Astrocyte of the hippocampus (primary cell): ENCODE data around the gene OLA1.

Source experiments
- DNase-seq: peaks from one replicate; pipeline ENCODE4 v3.0.0; 2011; ENCODE audit warnings: low read depth, low spot score

The OLA1 gene

DNA sequence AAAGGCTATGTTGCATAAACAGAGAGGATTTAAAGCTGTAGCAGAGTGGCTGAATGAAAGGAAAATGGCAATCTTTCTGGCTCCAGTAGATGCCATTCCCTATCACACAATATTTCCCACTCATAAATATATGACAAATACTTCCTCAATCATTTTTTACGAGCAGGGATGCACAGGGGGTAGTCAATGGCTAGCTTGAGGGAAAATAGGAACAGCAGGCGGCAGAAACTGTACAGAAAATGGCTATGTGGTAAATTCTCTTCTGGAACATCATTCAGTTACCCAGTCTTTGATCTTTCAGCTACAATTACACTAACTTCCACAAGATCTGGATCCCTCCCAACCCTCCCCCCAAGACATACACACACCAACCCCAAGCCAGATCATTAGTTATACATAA, 127.2 kb downstream of the OLA1 start:
- no peak for DNase-seq

DNA sequence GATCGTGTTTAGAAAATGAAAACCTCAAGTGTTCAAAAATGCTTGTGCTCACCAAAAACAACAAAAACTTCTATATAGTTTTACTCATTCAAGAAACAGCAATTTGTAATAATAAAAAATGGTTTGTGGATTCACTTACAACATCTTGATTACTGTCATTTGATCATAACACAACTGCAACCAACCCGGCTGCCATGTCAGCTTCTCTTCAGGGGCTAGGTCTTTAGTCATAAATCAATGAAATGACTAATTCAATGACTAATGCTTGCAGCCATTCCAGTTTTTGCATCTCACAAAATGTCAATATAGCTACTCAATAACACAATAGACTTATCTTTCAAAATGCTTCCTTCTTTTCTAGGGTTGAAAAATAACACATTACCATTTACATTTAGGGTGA, 128.0 kb downstream of the OLA1 start:
- peak; percentile 9 for DNase-seq

DNA sequence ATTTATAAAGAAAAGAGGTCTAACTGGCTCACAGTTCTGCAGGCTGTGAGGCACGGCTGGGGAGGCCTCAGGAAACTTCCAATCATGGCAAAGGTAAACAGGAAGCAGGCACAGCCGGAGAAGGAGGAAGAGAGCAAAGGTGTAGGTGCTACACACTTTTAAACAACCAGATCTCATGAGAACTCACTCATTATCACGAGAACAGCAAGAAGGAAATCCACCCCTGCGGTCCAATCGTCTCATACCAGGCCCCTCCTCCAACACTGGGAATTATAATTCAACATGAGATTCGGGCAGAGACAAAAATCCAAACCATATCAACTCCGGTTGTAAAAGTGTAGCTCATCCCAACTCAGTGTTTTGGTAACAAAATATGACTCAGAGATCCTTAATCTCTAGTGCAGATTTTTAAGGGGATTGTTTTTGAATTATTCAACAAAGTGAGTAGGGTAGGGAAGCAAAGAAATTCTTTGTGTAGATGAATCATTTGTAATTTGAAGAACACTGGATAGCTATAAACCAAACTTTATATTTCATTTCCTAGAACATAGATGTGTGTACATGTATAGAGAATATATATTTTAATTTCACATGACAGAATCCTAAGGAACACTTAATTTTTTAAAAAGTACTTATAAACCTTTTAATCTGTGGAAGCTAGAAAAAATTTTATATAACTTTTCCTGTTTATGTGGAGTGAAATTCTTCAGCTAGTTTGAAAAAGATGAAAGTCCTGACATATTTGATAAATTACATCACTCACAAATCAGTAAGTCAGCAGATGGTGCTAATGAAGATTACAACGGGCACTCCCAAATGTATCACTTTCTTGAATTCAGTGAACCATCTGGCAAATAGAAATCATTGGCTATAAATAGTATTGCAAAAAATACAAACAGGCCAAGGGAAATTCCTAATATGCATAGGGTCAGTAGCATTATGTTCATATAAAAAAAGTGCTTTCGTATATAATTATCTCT, 130.1 kb downstream of the OLA1 start:
- peak; percentile 48 for DNase-seq

DNA sequence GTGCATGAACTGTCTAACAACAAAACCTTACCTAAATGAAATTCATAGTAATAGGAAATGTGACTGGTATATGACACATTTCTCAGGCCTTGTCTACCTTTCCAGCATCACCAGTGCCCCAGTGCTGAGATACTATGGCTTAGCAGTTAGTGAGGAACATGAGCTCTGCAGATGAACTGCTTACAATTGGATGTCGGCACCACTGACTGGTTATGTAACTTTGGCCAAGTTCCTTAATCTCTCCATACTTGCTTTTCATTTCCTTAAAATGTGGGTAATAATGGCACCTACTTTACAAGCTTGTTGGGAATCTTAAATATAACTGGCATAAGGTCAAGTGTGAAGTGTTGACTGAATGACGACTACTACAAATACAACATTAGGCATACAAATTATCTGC, 136.3 kb downstream of the OLA1 start:
- DNase-seq: no peak

DNA sequence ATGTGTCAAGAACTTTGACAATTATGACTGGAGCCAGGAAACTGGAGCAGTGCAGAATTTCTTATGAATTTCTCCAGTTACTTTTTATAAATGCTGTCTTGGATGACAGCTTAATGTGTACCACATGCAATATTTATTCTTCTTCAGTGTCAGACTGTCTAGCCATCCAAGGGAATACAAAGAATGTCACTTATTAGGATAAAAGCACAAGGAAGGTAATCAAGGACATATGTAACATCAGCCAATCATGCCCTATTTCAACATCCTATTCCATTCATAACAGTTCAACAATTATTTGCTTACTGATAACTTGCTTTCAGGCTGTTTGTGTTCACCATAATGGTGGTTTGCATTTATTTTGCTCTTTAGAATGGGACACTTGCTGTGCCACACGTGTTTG, 139.8 kb downstream of the OLA1 start:
- no peak for DNase-seq

DNA sequence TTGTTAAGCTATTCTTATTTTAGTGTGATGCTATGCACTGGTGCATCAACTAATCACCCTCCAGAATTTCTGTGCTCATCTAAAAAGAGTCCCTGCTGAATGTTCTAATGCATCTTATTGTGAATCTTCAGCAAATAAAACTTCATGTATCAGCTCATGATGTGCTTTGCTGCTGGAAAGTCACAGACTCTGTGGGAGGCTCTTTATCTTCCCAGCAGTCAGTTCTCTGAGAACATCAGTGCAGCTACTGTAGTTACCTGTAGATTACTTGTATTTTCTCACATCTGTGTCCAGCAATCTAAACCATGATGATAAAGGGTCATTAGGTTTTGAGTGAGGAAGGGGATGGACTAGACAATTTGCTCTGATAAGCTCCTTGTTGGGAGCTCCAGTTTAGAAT, 141.6 kb downstream of the OLA1 start:
- DNase-seq: no peak

DNA sequence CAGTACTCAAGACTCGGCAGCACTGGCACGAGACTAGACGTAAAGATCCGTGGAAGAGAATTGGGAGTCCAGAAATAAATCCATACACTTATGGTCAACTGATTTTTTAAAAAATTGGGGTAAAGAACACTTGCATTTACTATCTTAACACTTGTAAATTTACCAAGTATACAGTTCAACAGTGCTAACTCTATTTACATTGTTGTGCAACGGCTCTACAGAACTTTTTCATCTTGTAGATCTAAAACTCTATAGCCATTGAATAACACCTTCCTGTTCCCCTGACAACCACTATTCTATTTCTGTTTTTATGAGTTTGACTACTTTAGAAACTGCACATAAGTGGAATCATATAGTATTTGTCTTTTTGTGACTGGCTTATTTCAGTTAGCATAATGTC, 153.8 kb downstream of the OLA1 start:
- DNase-seq: no peak

DNA sequence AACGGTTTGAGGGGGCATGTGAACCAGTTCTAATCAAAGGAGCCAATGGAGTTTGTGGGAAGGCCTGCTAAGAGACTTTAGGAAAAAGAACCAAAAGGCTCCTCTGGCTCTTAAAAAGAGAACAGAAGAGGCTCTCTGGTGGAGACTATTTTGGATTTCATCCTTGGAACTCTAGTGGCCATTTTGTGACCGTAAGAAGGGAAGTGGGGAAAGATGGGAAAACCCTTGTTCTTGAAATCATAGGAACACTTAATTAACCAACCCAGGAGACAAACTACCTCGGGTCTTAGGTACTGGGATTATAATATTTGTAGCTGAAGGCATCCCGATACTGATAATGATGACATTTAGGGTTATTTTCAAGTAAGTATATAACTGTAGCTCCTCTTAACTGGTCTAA, 157.9 kb downstream of the OLA1 start:
- DNase-seq: no peak

DNA sequence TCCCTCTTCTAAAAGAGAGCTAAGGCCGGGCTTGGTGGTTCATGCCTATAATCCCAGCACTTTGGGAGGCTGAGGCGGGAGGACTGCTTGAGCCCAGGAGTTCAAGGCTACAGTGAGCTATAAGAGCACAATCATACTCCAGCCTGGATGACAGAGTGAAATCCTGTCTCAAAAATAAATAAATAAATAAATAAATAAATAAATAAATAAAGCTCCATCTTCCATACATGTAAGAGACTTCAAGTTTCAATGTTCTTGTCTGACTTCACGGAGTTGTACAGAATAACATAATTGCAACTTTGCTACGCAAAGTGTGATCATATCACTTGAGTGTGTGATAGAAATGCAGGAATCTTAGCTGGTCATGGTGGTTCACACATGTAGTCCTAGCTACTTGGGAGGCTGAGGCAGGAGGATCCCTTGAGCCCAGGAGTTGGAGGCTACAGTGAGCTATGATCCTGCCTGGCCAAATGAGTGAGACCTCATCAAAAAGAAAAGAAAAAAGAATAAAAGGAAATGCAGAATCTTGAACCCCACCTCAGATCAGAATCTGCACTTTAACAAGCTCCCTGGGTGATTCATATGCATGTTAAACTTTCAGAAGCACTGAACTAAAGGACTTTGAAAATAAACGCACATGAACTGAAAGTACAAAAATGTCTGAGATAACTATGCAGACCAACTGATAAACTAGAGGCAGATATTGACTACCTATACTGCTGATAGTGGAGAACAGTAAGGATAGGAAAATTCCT, 159.4 kb downstream of the OLA1 start:
- DNase-seq: no peak

DNA sequence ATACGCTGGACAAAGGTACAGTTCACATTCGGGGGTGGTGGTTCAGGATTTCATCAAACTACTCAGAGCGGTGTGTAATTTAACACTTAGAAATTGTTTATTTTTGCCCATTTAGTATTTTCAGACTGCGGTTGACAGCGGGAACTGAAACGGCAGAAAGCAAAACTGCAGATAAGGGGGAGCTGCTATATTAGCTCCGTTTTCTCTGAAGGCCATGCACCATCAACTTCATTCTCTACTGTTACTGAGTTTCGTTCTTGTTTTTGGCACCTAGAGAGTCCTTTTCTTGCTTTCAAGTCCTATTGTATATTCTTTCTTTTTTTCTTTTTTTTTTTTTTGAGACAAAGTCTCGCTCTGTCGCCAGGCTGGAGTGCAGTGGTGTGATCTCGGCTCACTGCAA, 161.6 kb downstream of the OLA1 start:
- DNase-seq: no peak

DNA sequence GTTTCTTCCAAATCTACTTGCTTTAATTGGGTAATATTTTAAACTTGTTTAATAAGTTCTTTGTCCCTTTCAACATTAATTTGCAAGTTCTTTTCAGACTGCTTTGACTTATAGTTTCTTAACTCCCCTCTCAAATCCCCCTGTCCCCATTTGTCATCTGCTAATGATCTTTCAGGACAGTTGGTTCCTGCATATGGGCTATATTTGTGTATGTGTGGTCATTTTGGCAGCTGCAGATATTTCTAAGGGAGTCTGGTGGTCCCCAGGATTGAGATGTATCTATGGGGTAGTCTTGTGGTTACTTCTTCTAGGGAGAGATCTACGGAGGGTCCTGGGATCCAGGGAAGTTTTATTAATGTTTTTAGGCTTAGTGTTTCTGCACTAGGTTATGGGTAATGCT, 162.6 kb downstream of the OLA1 start:
- no peak for DNase-seq

DNA sequence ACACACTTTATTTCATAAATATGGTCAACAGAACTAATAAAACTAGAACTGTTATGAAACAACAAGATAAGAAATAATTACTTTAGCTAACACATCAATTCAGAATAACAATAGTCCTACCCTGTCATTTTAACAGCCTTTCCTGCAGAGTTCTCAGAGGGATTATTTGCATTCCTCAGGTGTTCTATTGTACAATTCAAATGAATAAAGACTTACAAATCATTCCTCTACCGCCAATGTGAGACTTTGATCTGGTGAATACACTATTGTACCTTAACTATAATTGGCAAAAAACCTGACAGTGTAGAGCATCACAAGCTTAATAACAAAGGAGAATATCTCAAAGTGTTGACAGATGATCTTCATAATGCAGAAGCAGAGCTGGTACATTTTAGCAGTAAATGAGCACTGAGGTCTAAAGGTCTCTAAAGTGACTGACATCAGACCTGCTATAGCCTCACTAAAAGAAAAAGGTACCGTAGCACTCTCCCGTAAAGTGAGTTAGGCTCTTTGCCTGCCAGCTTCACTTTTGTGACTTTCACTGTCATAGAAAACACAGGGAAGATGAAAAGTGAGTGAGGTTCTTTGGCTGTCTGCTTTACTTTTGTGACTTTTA, 164.4 kb downstream of the OLA1 start:
- DNase-seq: no peak

DNA sequence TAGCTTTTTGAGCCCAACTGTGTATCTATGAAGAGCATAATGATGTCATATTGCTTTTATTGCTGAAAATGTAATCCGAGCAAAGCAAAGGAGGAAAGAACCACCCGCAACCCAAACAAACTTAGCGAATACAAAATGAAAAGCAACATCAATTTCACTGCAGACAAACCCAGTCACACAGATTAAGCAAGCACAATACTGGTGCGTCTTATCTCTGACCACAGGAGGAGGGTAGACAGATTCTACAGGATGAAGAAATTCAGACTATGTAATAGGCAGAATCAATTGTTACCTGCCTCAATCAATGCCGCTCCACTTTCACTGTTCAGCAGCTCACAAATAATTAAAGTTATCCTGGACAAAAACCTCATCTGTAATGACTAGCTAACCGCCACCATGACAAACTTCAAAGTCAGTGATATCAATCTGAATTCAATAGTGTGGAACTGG, 167.6 kb downstream of the OLA1 start:
- DNase-seq: no peak

DNA sequence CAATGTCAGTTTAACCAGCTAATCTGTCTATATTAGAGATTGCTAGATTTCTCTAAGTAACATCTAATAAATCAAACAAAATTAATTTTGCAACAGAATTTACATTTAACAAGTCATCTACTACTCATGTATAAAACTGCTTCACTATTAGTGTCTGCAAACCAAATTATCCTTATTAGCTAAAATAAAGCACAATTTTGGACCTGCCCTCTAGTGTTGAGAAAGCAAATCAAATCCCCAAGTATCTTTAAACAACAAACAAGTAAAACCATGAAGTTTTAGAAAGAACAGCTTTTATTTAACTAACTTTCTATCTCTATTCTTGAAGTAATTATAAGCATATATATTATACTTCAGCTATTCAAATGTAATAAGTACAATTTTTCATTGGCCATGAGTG, 170.1 kb downstream of the OLA1 start:
- DNase-seq: peak; percentile 10

DNA sequence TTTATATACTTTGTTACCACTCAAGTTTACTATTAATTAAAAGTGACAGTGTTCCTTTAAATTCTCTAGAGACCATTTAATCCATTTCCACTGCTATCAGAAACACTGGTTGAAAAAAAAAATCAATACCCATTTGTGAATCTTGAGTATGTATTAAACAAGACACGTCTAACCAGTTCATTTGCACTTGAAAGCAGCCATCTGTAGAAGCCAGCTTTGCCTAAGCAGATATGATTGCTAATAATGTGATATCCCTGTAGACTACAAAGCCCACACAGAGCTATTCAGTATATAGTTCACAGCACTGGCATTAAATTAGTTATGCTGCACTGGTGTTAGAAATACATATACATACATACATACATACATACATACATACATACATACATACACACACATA, 171.4 kb downstream of the OLA1 start:
- no peak for DNase-seq

DNA sequence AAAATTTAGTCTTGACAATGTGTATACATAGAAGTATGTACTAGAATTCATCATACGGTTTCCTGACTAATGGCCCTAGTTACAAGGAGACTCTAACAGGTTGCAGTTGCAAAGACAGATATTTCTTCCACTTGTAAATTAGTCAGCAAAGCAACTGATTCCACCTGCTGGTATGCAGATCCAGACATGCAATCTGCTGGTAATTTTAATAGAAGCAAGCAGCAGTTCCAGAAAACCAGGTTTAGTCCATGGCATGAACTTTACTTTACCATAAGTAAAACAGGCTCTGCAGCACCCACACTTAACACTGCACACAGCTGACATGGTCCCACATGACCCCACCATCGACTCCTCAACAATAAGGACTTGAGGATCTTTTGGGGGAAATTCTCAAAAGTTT, 172.3 kb downstream of the OLA1 start:
- DNase-seq: no peak

DNA sequence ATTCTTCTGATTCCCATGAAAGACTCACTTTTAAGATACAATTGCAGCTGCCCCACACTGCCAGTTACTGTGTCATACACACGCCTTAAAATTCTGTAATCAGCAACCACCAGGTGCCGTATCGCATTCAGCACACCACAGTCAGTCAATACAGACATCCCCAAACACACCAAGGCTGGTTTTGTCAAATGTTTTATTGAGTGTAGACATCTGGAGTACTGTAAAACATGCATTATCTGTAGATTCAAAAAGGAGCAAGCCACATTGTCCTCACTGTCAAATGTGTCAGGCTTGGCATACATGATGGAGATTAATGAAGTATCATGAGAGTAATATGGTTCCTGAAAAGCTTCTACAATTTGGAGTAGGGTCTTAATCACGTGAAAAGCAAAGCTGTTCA, 173.5 kb downstream of the OLA1 start:
- DNase-seq: no peak

DNA sequence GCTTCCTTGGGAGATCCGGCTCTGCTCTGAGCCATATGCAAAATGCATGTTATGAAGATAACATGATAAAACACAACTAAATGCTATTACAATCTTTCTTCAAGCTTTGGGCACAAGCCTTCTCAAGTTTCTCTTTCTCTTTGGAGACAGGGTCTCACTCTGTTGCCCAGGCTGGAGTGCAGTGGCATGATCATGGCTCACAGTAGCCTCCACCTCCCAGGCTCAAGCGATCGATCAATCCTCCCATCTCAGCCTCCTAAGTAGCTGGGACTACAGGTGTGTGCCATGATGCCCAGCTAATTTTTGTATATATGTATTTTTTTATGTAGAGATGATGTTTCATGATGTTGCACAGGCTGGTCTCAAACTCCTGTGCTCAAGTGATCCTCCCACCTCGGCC, 175.5 kb downstream of the OLA1 start:
- DNase-seq: no peak

DNA sequence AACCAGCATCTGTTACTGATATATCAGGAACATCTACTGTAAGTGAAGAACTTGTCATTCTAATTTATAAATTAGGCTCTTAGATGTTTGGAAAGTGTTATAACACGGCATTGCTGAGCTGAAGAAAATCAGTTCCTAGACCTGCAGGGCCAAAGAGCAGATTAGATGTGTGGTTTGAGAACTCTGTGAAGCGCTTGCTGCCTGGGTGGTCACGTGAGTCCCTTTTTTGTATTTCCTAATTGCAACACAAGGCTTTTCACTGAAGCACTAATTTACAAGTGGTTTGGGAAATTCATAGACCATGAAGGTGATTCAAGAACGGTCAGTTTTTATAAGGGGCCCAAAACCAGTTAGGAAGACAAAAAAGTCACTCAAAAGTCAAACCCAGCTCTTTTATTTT, 176.3 kb downstream of the OLA1 start:
- DNase-seq: no peak

DNA sequence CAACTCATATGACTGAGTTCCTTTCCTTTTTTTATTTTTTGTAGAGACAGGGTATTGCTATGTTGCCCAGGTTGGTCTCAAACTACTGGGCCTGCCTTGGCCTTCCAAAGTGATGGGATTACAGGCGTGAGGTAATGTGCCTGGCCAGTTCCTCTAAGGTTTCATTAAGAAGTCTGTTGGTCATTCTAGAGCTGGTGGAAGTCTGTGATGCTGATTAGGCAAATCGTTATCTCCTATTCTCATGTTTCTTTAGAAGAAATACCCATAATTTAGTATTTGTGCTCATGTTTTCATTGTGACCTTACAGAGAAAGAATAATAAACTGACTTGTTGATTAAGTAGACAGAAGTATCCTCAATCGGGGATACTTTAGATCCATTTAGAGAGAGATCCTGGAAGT, 177.0 kb downstream of the OLA1 start:
- DNase-seq: no peak

DNA sequence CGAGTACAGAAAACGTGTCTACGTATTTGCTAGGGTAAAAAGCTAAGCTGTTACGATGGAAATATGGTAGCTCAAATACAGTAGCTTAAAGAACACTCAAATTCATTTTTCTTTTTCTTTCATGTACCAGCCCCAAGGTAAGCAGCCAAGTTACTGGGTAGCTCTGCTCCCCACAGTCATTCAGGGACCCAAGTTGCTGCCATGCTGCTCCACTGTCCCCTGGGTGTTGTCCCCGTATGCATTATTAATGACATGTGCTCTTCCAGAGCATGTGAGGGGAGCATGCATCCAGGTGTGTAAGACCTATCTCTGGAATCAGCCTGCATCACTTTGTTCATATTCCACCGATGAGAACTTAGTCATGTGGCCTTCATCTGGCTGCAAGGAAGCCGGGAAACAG, 178.1 kb downstream of the OLA1 start:
- no peak for DNase-seq

DNA sequence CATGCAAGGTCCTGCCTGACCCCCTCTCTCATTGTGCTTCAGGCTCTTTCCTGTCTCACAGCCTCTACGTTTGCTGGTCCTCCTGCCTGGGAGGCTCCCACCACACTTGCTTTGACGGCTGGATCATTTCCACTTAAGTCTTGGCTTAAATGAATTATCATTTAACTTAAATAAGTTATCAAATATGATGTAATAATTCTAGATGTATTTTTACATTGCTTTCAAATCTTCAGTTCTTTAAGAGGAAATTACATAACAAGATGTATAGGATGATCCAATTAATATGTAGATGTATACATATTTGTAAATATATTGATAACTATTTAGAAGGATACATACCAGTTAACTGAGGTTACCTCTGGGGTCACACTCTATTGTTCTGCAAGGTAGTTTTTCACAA, 180.5 kb downstream of the OLA1 start:
- DNase-seq: no peak

DNA sequence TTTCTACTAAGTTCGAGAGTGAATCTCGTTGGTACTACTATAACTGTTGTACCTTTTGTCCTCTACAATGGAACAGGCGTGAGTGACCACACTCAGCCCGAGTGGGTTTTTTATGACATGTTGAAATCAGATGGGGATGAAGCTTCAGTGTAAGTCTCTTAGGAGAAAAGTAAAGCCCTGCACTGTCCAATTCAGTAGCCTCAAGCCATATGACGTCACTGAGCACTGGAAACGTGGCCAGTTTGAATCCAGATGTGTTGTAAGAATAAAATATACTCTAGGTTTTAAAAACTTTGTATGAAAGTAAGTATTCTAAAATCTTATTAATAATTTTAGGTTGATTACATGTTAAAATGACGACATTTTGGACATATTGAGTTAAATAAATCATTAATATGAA, 181.5 kb downstream of the OLA1 start:
- no peak for DNase-seq
